ENCODE measurements around the gene SBDS. TPM values are rescaled to one million over a fixed set of nuclear protein-coding genes. Genes with fewer than 3 reads are reported as not detected.

SBDS gene
- total RNA-seq, 4 donors from 2014 or later: 96.6 to 125 (median 107) TPM

DNA sequence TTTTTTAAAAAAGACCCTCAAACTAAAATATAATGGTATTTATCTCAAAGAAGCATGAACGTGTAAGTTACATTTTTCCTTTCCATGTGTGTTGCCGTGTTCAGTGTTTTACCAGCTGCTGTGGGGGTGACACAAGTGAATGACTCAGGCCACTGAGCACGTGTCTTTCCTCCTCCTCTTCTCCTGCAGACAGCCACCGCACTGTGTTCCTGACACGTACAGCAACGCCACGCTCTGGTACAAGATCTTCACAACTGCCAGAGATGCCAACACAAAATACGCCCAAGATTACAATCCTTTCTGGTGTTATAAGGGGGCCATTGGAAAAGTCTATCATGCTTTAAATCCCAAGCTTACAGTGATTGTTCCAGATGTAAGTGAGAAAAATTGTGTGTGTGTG lies 44.6 kb downstream of the SBDS start:
- no peak overlapping the region for H3K4me3 ChIP-seq (ENCODE audit: low read depth, poor library complexity, severe bottlenecking)
- 90 to 92% methylated on average over 8 of the region's 8 CpGs for WGBS, 2 donors
- intact Hi-C loops (cut with DNase I; ENCODE audit: low total_unique reads): no loop called here
- TF ChIP-seq POLR2A (IDR thresholded peaks at IDR 0.05) (no peak), CTCF (IDR thresholded peaks at IDR 0.05) (no peak)
- no peak for DNase-seq (ENCODE audit: low spot score in 2 of 2)

DNA sequence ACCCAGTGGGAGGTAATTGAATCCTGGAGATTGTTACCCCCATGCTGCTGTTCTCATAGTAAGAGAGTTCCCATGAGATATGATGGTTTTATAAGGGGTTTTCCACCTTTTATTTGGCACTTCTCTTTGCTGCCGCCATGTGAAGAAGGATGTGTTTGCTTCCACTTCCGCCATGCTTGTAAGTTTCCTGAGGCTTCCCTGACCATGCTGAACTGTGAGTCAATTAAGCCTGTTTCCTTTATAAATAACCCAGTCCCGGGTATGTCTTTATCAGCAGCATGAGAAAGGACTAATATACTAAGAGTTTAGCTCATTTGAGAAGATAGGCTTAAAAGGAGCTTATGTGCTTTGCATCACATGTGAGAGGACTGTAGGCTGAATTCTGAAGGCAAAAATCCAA lies 45.1 kb downstream of the SBDS start:
- no peak overlapping the region for H3K4me3 ChIP-seq (ENCODE audit: low read depth, poor library complexity, severe bottlenecking)
- DNase-seq (ENCODE audit: low spot score in 2 of 2): no peak
- intact Hi-C loops (cut with DNase I; ENCODE audit: low total_unique reads): no loop called here
- 80 to 81% methylated on average over 3 of the region's 3 CpGs for WGBS, 2 donors
- TF ChIP-seq POLR2A (IDR thresholded peaks at IDR 0.05): no peak
- TF ChIP-seq CTCF (IDR thresholded peaks at IDR 0.05): no peak

- DNase-seq (ENCODE audit: low spot score in 2 of 2): no peak
- WGBS, 2 donors: 90 to 91% methylated on average over 19 of the region's 19 CpGs
- no peak for TF ChIP-seq POLR2A (IDR thresholded peaks at IDR 0.05)
- intact Hi-C loops (cut with DNase I; ENCODE audit: low total_unique reads): no loop called here
- no peak overlapping the region for H3K4me3 ChIP-seq (ENCODE audit: low read depth, poor library complexity, severe bottlenecking)
Observed at GRCh38 chr7:66948480-66949109, 46.8 kb downstream of the SBDS start.

DNA sequence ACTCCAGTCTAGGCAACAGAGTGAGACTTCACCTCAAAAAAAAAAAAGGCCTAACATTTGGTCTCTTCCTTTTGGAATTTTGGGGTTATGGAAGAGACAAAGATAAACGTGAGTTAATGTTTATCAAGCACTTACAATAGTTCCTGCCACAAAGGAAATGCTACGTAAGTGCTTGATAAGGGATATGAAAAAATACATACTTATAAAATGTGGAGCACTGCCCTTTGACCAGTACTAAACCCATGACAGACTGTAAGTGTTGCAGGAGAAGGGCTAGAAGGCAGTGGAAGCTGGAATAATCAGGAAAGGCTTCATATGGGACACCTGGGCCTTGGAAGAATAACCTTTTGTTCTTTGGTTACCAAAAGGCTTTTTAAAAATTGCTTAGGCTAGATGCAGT lies 48.8 kb downstream of the SBDS start:
- no peak for DNase-seq (ENCODE audit: low spot score in 2 of 2)
- TF ChIP-seq POLR2A (IDR thresholded peaks at IDR 0.05) (no peak), CTCF (IDR thresholded peaks at IDR 0.05) (no peak)

DNA sequence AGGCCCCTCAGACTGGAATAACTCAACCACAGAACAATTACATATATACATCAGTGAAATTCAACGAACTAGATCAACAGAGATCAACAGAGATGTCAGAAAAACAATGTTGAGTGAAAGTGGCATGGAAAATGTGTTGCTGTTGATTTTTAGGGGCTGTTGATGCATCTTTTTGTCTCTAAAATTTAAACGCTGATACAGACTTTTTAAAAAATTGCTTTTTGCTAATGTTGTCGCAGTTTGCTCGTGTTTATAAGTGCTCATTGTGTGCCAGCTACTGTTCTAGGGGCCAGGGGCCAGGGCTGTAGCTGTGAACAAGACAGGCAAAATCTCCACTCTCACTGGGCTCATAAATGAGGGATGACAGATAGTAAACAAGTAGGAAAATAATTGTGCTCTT lies 56.1 kb downstream of the SBDS start:
- H3K4me3 ChIP-seq (ENCODE audit: low read depth, poor library complexity, severe bottlenecking): no peak overlapping the region
- intact Hi-C loops (cut with DNase I; ENCODE audit: low total_unique reads): no loop called here
- TF ChIP-seq CTCF (IDR thresholded peaks at IDR 0.05) (no peak), POLR2A (IDR thresholded peaks at IDR 0.05) (no peak)
- DNase-seq (ENCODE audit: low spot score in 2 of 2): no peak
- 88 to 90% methylated on average over 4 of the region's 4 CpGs for WGBS, 2 donors

More for the DNA sequence above, 48.8 kb downstream of the SBDS start:
- no peak overlapping the region for H3K4me3 ChIP-seq (ENCODE audit: low read depth, poor library complexity, severe bottlenecking)
- 78 to 85% methylated on average over 2 of the region's 2 CpGs for WGBS, 2 donors
- intact Hi-C loops (cut with DNase I; ENCODE audit: low total_unique reads): no loop called here

DNA sequence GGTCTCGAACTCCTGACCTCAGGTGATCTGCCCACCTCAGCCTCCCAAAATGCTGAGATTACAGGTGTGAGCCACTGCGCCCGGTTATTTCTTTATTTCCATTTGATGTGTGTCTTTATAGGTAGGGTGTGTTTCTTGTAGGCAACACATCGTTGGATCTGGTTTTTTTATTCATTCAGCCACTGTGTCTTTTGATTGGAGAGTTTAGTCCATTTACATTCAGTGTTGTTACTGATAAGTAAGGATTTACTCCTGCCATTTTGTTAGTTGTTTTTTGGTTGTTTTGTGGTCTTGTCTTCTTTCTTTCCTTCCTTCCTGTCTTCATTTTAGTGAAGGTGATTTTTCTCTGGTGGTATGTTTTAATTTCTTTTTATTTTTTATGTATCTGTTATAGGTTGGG lies 57.4 kb downstream of the SBDS start:
- WGBS, 2 donors: 97 to 99% methylated on average over 4 of the region's 4 CpGs
- no peak overlapping the region for H3K4me3 ChIP-seq (ENCODE audit: low read depth, poor library complexity, severe bottlenecking)
- intact Hi-C loops (cut with DNase I; ENCODE audit: low total_unique reads): no loop called here
- DNase-seq (ENCODE audit: low spot score in 2 of 2): no peak
- no peak for TF ChIP-seq CTCF (IDR thresholded peaks at IDR 0.05)
- TF ChIP-seq POLR2A (IDR thresholded peaks at IDR 0.05): no peak

Other genes with a start within 250 kb of the SBDS start
- gene TMEM248, start 74.4 kb downstream of the SBDS start, total RNA-seq: 10 to 100 TPM; 55.6 to 83.9 (median 78.2) TPM
- 10 to 100 TPM; 11.2 to 29.0 (median 17.3) TPM for gene TYW1, start 1.2 kb upstream of the SBDS start, total RNA-seq

All from lower leg skin (tissue), 4 donors.